H9 (cell line): ENCODE measurements around the gene C10orf71. TPM values are rescaled to one million over a fixed set of nuclear protein-coding genes. Genes with fewer than 3 reads are reported as not detected.

Experiments
- DNase-seq: peaks from one replicate; pipeline ENCODE4 v3.0.0-alpha.2; 2017
- H2AFZ ChIP-seq: one replicate; pipeline ENCODE4 v1.6.1; 2013; ENCODE audit warnings: mild to moderate bottlenecking, low read length, control low read depth, moderate library complexity
- H2AK5ac ChIP-seq: 2 replicates; pipeline ENCODE4 v1.6.1; 2013; ENCODE audit warnings: low read length, control low read depth, mixed read lengths; ENCODE audit not compliant: insufficient read length
- H2BK120ac ChIP-seq: one replicate; pipeline ENCODE4 v1.6.1; 2013; ENCODE audit warnings: low read depth, mild to moderate bottlenecking, low read length, control low read depth, inconsistent platforms; ENCODE audit not compliant: poor library complexity, severe bottlenecking
- H2BK12ac ChIP-seq: 2 replicates; pipeline ENCODE4 v1.6.1; 2013; ENCODE audit warnings: low read length, control low read depth, mixed read lengths, low read depth; ENCODE audit not compliant: insufficient read length
- H2BK15ac ChIP-seq: 2 replicates; pipeline ENCODE4 v1.6.1; 2013; ENCODE audit warnings: low read depth, low read length, control low read depth
- H2BK20ac ChIP-seq: one replicate; pipeline ENCODE4 v1.6.1; 2013; ENCODE audit warnings: low read depth, mild to moderate bottlenecking, low read length, control low read depth, inconsistent platforms; ENCODE audit not compliant: poor library complexity, severe bottlenecking
- H2BK5ac ChIP-seq: 2 replicates; pipeline ENCODE4 v1.6.1; 2013; ENCODE audit warnings: low read length, control low read depth, mixed read lengths; ENCODE audit not compliant: insufficient read length
- H3K14ac ChIP-seq: 2 replicates; pipeline ENCODE4 v1.6.1; 2013; ENCODE audit warnings: low read length, control low read depth; ENCODE audit not compliant: insufficient read depth
- H3K18ac ChIP-seq: 2 replicates; pipeline ENCODE4 v1.6.1; 2013; ENCODE audit warnings: low read depth, mild to moderate bottlenecking, mixed read lengths, low read length, control low read depth; ENCODE audit not compliant: insufficient read length
- H3K23ac ChIP-seq: 2 replicates; pipeline ENCODE4 v1.6.1; 2013; ENCODE audit warnings: low read length, control low read depth, mixed read lengths, low read depth; ENCODE audit not compliant: insufficient read length
- H3K23me2 ChIP-seq: 2 replicates; pipeline ENCODE4 v1.6.1; 2013; ENCODE audit warnings: low read depth, mild to moderate bottlenecking, mixed read lengths, low read length, control low read depth; ENCODE audit not compliant: insufficient read length, poor library complexity, severe bottlenecking
- H3K27ac ChIP-seq: 2 replicates; pipeline ENCODE4 v1.5.1; 2013; ENCODE audit warnings: low read length, control low read depth, mixed read lengths, low read depth; ENCODE audit not compliant: insufficient read length
- H3K27me3 ChIP-seq: 2 replicates; pipeline ENCODE4 v1.6.1; 2013; ENCODE audit warnings: low read length, control low read depth, inconsistent platforms; ENCODE audit not compliant: insufficient read depth
- H3K4ac ChIP-seq: 2 replicates; pipeline ENCODE4 v1.6.1; 2013; ENCODE audit warnings: low read depth, mild to moderate bottlenecking, control low read depth, inconsistent platforms, low read length, moderate library complexity
- H3K4me1 ChIP-seq: 2 replicates; pipeline ENCODE4 v1.6.1; 2013; ENCODE audit warnings: low read length, control low read depth, inconsistent platforms; ENCODE audit not compliant: insufficient read depth
- H3K4me2 ChIP-seq: 2 replicates; pipeline ENCODE4 v1.6.1; 2013; ENCODE audit warnings: low read length, control low read depth, mixed read lengths; ENCODE audit not compliant: insufficient read length, insufficient read depth
- H3K56ac ChIP-seq: 2 replicates; pipeline ENCODE4 v1.6.1; 2013; ENCODE audit warnings: low read depth, mild to moderate bottlenecking, mixed read lengths, low read length, control low read depth; ENCODE audit not compliant: insufficient read length
- H3K79me1 ChIP-seq: 2 replicates; pipeline ENCODE4 v1.6.1; 2013; ENCODE audit warnings: low read depth, mild to moderate bottlenecking, moderate library complexity, low read length, control low read depth, inconsistent platforms; ENCODE audit not compliant: insufficient read depth, poor library complexity, severe bottlenecking
- H3K79me2 ChIP-seq: 2 replicates; pipeline ENCODE4 v1.6.1; 2013; ENCODE audit warnings: low read length, control low read depth, inconsistent platforms; ENCODE audit not compliant: insufficient read depth
- H3K9ac ChIP-seq: 2 replicates; pipeline ENCODE4 v1.6.1; 2013; ENCODE audit warnings: low read length, control low read depth, mixed read lengths; ENCODE audit not compliant: insufficient read length; ENCODE audit errors: extremely low read depth
- H3K9me3 ChIP-seq: one replicate; pipeline ENCODE4 v1.6.1; 2013; ENCODE audit warnings: low read depth, low read length, inconsistent platforms; ENCODE audit not compliant: control insufficient read depth
- H3T11ph ChIP-seq: one replicate; pipeline ENCODE4 v1.6.1; 2013; ENCODE audit warnings: mild to moderate bottlenecking, low read length, control low read depth, inconsistent platforms
- H4K20me1 ChIP-seq: one replicate; pipeline ENCODE4 v1.6.1; 2013; ENCODE audit not compliant: control insufficient read depth, insufficient read length, insufficient read depth
- H4K5ac ChIP-seq: 2 replicates; pipeline ENCODE4 v1.6.1; 2013; ENCODE audit warnings: low read depth, mild to moderate bottlenecking, mixed read lengths, low read length, control low read depth; ENCODE audit not compliant: insufficient read length
- H4K8ac ChIP-seq: replicated peaks from 2 replicates; pipeline ENCODE4 v1.6.1; 2013; ENCODE audit warnings: low read length, control low read depth, mixed read lengths, low read depth; ENCODE audit not compliant: insufficient read length
- H4K91ac ChIP-seq: 2 replicates; pipeline ENCODE4 v1.6.1; 2013; ENCODE audit warnings: low read depth, mild to moderate bottlenecking, moderate library complexity, mixed read lengths, low read length, control low read depth; ENCODE audit not compliant: insufficient read length
- H3K27ac Mint-ChIP-seq, 3 experiments: 2 replicates in 2 of 3; 3 replicates in 1 of 3; pipeline ENCODE4 v1.8.0; 2020 to 2021; ENCODE audit warnings: mixed read lengths in 3 of 3, mild to moderate bottlenecking in 1 of 3, moderate library complexity in 1 of 3
- H3K27me3 Mint-ChIP-seq: 2 replicates; pipeline ENCODE4 v1.8.0; 2021; ENCODE audit warnings: low read depth, mild to moderate bottlenecking, moderate library complexity, mixed read lengths
- H3K36me3 Mint-ChIP-seq, 3 experiments: 2 replicates in 2 of 3; 3 replicates in 1 of 3; pipeline ENCODE4 v1.8.0; 2020 to 2021; ENCODE audit warnings: low read depth in 3 of 3, mixed read lengths in 3 of 3; ENCODE audit not compliant: insufficient read depth in 1 of 3
- H3K4me1 Mint-ChIP-seq, 2 experiments: 2 replicates each; pipeline ENCODE4 v1.8.0; 2020; ENCODE audit warnings: mixed read lengths in 2 of 2
- H3K4me3 Mint-ChIP-seq, 2 experiments: 2 replicates in 1 of 2; 3 replicates in 1 of 2; pipeline ENCODE4 v1.8.0; 2020 to 2021; ENCODE audit warnings: mild to moderate bottlenecking in 2 of 2, mixed read lengths in 2 of 2, moderate library complexity in 1 of 2
- H3K9me3 Mint-ChIP-seq, 2 experiments: 2 replicates in 1 of 2; 3 replicates in 1 of 2; pipeline ENCODE4 v1.8.0; 2020; ENCODE audit warnings: mild to moderate bottlenecking in 2 of 2, mixed read lengths in 2 of 2, moderate library complexity in 1 of 2
- WGBS: extraction: QIAGEN DNeasy Blood & Tissue Kit; methylation state at CpG from one replicate; pipeline ENCODE4 v1.1.7; 2013; ENCODE audit warnings: missing lambda C conversion rate, low lambda C conversion rate, mixed read lengths; ENCODE audit not compliant: insufficient read length; ENCODE audit errors: extremely low coverage; 5-methylcytosine and 5-hydroxymethylcytosine counted together
- total RNA-seq: library from RNA; stranded (reverse); gene quantifications from 2 replicates; pipeline ENCODE4 v1.2.1, GENCODE V29; 2021
- TF ChIP-seq, protein P1 (sequence below): fragments of 200-600 bp; sonication (generic); conservative IDR thresholded peaks from 3 replicates; pipeline ENCODE4 v1.8.0; 2021; ENCODE audit warnings: antibody characterized with exemption, mild to moderate bottlenecking

The C10orf71 gene
- total RNA-seq, 1 experiment from 2014 or later, result not detected

DNA sequence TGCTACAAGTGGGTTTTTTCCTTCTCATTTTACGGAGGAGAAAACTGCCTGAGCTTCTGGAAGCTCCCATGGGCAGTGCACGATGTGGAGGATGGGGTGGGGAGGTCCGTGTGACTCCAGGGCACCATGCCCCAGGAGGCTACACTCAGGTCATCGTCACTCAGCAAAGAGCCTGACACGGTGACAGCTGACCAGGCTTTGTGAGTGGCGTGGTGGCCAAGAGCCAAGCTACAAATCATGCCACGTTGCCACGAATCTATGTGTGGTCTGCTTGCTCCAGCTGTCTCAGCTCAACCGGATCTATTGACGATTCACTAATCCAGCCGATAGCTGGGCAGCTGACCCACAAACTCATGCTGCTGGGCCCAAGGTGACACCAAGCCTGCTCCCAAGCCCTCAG lies 27.6 kb upstream of the C10orf71 start:
- Histone ChIP-seq H4K91ac (no peak overlapping the region), H3T11ph (no peak overlapping the region), H3K23me2 (no peaks in the 10 kb centered on the region), H2BK5ac (no peak overlapping the region), H3K9ac (no peak overlapping the region), H3K56ac (no peak overlapping the region), H4K5ac (no peak overlapping the region), H2BK15ac (no peak overlapping the region), H3K79me1 (no peaks in the 10 kb centered on the region), H2AFZ (no peak overlapping the region), H2BK20ac (no peak overlapping the region), H2BK120ac (no peak overlapping the region), H2AK5ac (no peak overlapping the region), H3K14ac (no peak overlapping the region), H3K18ac (no peak overlapping the region), H3K79me2 (no peaks in the 10 kb centered on the region), H3K4ac (no peak overlapping the region), H3K23ac (no peak overlapping the region), H3K9me3 (no peaks in the 10 kb centered on the region), H3K27me3 (no peaks in the 10 kb centered on the region), H2BK12ac (no peak overlapping the region), H4K8ac (no peak overlapping the region), H4K20me1 (no peaks in the 10 kb centered on the region), H3K4me1 (no peaks in the 10 kb centered on the region), H3K4me2 (no peak overlapping the region), H3K27ac (no peak overlapping the region)
- peaks cover 12% of the 10 kb centered on the region for H3K27me3 Mint-ChIP-seq
- no peak overlapping the region for H3K27ac Mint-ChIP-seq
- WGBS, result no CpG with 5 or more reads among the region's 11 CpGs
- H3K4me3 Mint-ChIP-seq, result no peak overlapping the region
- TF ChIP-seq, protein P1, sequence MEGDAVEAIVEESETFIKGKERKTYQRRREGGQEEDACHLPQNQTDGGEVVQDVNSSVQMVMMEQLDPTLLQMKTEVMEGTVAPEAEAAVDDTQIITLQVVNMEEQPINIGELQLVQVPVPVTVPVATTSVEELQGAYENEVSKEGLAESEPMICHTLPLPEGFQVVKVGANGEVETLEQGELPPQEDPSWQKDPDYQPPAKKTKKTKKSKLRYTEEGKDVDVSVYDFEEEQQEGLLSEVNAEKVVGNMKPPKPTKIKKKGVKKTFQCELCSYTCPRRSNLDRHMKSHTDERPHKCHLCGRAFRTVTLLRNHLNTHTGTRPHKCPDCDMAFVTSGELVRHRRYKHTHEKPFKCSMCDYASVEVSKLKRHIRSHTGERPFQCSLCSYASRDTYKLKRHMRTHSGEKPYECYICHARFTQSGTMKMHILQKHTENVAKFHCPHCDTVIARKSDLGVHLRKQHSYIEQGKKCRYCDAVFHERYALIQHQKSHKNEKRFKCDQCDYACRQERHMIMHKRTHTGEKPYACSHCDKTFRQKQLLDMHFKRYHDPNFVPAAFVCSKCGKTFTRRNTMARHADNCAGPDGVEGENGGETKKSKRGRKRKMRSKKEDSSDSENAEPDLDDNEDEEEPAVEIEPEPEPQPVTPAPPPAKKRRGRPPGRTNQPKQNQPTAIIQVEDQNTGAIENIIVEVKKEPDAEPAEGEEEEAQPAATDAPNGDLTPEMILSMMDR, result no peak
- peaks cover 10 to 11% of the 10 kb centered on the region in 2 experiments for H3K9me3 Mint-ChIP-seq
- H3K4me1 Mint-ChIP-seq, result no peaks in the 10 kb centered on the region
- peak; percentile 15 for DNase-seq
- peaks cover 0 to 6% (median 5%) of the 10 kb centered on the region in 3 experiments; a peak in 5 of 7 replicates for H3K36me3 Mint-ChIP-seq
